ENCODE data around the gene C1orf21. TPM values are rescaled to one million over a fixed set of nuclear protein-coding genes. Genes with fewer than 3 reads are reported as not detected.

Gene C1orf21
- total RNA-seq, 2 experiments from 2014 or later = 8.5 to 9.6 TPM

DNA sequence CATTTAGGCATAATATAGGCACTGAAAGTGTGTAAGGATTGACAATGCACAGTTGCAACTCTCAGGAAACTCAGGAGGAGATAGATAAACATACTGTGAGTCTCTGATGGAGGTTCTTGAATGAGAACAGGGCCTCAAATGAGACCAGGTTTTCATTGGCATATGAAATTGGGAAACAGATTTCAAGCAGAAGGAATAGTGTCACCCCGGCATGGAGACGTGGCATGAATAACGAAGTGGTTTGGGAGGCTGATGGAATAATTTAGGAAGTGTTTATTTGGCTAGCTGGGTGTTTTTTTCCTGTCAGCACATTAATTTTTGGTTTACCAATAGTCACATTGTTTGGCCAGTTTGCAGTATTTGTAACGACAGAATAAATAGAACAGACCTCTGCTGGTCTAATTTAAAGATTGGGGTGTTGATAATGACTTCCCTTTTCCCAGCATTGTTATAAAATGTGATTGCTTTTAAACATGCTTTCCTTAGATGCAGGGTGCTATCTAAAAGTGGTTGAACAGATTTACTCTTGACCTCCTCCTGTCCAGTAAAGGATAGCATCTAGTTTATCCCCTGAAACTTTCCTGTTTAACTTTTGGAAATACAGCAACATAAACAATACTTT lies 132.0 kb downstream of the C1orf21 start:
- H3K27me3 Mint-ChIP-seq = peaks cover 2% of the 10 kb centered on the region
- no peak for DNase-seq
- no peaks in the 10 kb centered on the region for H3K9me3 Mint-ChIP-seq (ENCODE audit: low read depth)
- no peak overlapping the region for H3K4me3 Mint-ChIP-seq
- H3K27ac Mint-ChIP-seq = no peak overlapping the region
- CTCF ChIA-PET = no interaction called here
- H3K36me3 Mint-ChIP-seq = no peaks in the 10 kb centered on the region
- no peaks in the 10 kb centered on the region for H3K4me1 Mint-ChIP-seq
- no peak for ATAC-seq

- CTCF ChIA-PET = no interaction called here
- no peaks in the 10 kb centered on the region for H3K9me3 Mint-ChIP-seq (ENCODE audit: low read depth)
- H3K27ac Mint-ChIP-seq = no peak overlapping the region
- ATAC-seq = no peak
- no peaks in the 10 kb centered on the region for H3K4me1 Mint-ChIP-seq
- H3K27me3 Mint-ChIP-seq = peaks cover 2% of the 10 kb centered on the region
- H3K4me3 Mint-ChIP-seq = no peak overlapping the region
- no peaks in the 10 kb centered on the region for H3K36me3 Mint-ChIP-seq
- no peak for DNase-seq
These were observed 133.5 kb downstream of the C1orf21 start for GRCh38 chr1:184520336-184520735.

- Mint-ChIP-seq H3K27ac (no peak overlapping the region), H3K27me3 (no peaks in the 10 kb centered on the region), H3K36me3 (no peaks in the 10 kb centered on the region), H3K4me3 (no peak overlapping the region), H3K9me3 (ENCODE audit: low read depth) (no peaks in the 10 kb centered on the region), H3K4me1 (no peaks in the 10 kb centered on the region)
- DNase-seq = no peak
- CTCF ChIA-PET = no interaction called here
- ATAC-seq = no peak
These were observed 137.4 kb downstream of the C1orf21 start for GRCh38 chr1:184524248-184524647.

DNA sequence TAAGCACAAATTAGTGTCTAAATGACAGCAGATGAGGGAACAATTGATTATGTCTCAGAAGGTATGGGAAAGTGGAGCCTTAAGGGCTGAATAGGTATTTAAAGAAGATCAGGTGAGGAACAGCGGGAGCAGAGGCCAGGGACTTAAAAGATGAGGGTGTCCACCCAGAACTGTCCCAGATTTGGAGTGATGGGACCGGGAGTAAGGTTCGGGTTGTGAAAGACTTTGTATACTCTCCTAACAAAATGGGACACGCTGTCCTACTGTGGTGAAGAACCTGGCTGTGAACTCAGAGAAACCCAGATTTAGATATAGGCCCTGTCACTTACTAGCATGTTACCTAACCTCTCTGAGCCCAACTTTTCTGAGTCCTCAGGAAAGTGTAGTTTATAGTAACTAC lies 140.6 kb downstream of the C1orf21 start:
- CTCF ChIA-PET = no interaction called here
- Mint-ChIP-seq H3K4me1 (no peaks in the 10 kb centered on the region), H3K36me3 (no peaks in the 10 kb centered on the region), H3K9me3 (ENCODE audit: low read depth) (no peaks in the 10 kb centered on the region), H3K4me3 (no peak overlapping the region), H3K27ac (no peak overlapping the region), H3K27me3 (peaks cover 12% of the 10 kb centered on the region)
- ATAC-seq (no peak), DNase-seq (no peak)

DNA sequence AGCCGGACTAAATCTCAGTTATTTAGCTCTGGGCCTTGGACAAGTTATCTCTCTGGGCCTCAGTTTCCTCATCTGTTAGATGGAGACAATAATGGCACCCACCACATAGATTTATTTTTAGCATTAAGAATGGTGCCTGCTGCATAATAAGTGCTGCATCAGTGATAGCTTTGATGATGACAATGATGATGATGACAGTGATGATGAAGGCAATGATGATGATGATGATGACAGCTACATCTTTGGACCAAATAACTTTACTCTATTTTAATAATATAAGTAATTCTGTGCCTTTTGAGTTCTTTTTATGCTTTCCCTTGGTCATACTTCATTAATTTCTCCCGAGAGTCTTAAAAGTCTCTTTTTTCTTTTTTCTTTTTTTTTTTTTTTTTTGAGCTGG lies 143.4 kb downstream of the C1orf21 start:
- ATAC-seq (no peak), DNase-seq (no peak)
- Mint-ChIP-seq H3K27ac (no peak overlapping the region), H3K9me3 (ENCODE audit: low read depth) (no peaks in the 10 kb centered on the region), H3K4me3 (no peak overlapping the region), H3K4me1 (no peaks in the 10 kb centered on the region), H3K27me3 (peaks cover 12% of the 10 kb centered on the region), H3K36me3 (no peaks in the 10 kb centered on the region)
- CTCF ChIA-PET = interaction anchor here (0.8 kb wide), 1 partner anchor 133 kb away, joined by 3 read pairs; no protein-coding TSS in a partner anchor

GRCh38 chr1:184531296-184531695 lies 144.5 kb downstream of the C1orf21 start:
- H3K4me3 Mint-ChIP-seq = no peak overlapping the region
- no peak overlapping the region for H3K27ac Mint-ChIP-seq
- CTCF ChIA-PET = no interaction called here
- no peaks in the 10 kb centered on the region for H3K9me3 Mint-ChIP-seq (ENCODE audit: low read depth)
- H3K27me3 Mint-ChIP-seq = peaks cover 12% of the 10 kb centered on the region
- H3K36me3 Mint-ChIP-seq = no peaks in the 10 kb centered on the region
- ATAC-seq = no peak
- H3K4me1 Mint-ChIP-seq = no peaks in the 10 kb centered on the region
- no peak for DNase-seq

DNA sequence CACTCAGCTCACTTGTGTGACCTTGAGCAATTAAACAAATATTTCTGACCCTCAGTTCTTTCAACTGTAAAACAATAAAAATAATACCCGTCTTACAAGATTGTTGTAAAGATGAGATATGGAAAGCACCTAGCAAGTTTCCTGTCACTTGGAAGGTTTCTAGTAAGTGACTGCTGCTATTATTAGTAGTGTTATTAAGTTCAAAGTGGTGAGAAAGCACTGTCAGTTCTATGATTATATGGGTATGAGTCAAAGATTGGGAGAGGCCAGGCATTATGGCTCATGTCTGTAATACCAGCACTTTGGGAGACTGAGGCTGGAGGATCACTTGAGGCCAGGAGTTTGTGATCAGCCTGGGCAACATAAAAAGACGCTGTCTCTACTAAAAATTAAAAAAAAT lies 145.4 kb downstream of the C1orf21 start:
- Mint-ChIP-seq H3K9me3 (ENCODE audit: low read depth) (no peaks in the 10 kb centered on the region), H3K36me3 (peaks cover 2% of the 10 kb centered on the region), H3K4me1 (no peaks in the 10 kb centered on the region), H3K27me3 (peaks cover 12% of the 10 kb centered on the region), H3K4me3 (no peak overlapping the region), H3K27ac (no peak overlapping the region)
- DNase-seq (no peak), ATAC-seq (no peak)
- CTCF ChIA-PET = no interaction called here

DNA sequence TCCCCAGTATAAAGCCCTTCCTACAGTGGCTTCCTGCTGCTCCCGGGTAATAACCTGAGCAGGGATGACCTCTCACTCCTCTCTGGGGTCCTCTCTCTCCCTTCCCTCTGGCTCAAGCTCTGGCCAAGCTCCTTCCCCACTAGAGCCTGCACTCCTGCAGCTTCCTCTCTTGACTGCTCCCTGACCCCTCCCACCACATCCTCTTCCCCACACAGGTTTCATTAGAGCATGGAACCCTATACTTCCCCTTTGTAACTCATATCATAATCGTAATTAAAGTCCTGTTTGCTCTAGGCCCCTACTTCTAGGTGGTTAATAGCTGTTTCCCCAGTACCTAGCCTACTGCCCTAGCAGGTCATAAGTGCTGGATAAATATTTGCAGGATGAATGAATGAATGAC lies 146.2 kb downstream of the C1orf21 start:
- H3K4me3 Mint-ChIP-seq = no peak overlapping the region
- H3K27me3 Mint-ChIP-seq = peaks cover 12% of the 10 kb centered on the region
- CTCF ChIA-PET = no interaction called here
- ATAC-seq (no peak), DNase-seq (no peak)
- H3K27ac Mint-ChIP-seq = no peak overlapping the region
- H3K9me3 Mint-ChIP-seq (ENCODE audit: low read depth) = no peaks in the 10 kb centered on the region
- H3K36me3 Mint-ChIP-seq = peaks cover 2% of the 10 kb centered on the region
- H3K4me1 Mint-ChIP-seq = no peaks in the 10 kb centered on the region

- no peaks in the 10 kb centered on the region for H3K4me1 Mint-ChIP-seq
- no peaks in the 10 kb centered on the region for H3K9me3 Mint-ChIP-seq (ENCODE audit: low read depth)
- H3K27ac Mint-ChIP-seq = no peak overlapping the region
- no peak overlapping the region for H3K4me3 Mint-ChIP-seq
- CTCF ChIA-PET = no interaction called here
- ATAC-seq (no peak), DNase-seq (no peak)
- peaks cover 2% of the 10 kb centered on the region for H3K36me3 Mint-ChIP-seq
- peaks cover 12% of the 10 kb centered on the region for H3K27me3 Mint-ChIP-seq
These were observed 147.1 kb downstream of the C1orf21 start for GRCh38 chr1:184533915-184534314.

- Mint-ChIP-seq H3K27me3 (peaks cover 10% of the 10 kb centered on the region), H3K27ac (no peak overlapping the region), H3K9me3 (ENCODE audit: low read depth) (no peaks in the 10 kb centered on the region), H3K36me3 (peaks cover 2% of the 10 kb centered on the region), H3K4me1 (no peaks in the 10 kb centered on the region), H3K4me3 (no peak overlapping the region)
- no peak for ATAC-seq
- CTCF ChIA-PET = no interaction called here
- DNase-seq = no peak
These were observed 147.9 kb downstream of the C1orf21 start for GRCh38 chr1:184534690-184535089.

DNA sequence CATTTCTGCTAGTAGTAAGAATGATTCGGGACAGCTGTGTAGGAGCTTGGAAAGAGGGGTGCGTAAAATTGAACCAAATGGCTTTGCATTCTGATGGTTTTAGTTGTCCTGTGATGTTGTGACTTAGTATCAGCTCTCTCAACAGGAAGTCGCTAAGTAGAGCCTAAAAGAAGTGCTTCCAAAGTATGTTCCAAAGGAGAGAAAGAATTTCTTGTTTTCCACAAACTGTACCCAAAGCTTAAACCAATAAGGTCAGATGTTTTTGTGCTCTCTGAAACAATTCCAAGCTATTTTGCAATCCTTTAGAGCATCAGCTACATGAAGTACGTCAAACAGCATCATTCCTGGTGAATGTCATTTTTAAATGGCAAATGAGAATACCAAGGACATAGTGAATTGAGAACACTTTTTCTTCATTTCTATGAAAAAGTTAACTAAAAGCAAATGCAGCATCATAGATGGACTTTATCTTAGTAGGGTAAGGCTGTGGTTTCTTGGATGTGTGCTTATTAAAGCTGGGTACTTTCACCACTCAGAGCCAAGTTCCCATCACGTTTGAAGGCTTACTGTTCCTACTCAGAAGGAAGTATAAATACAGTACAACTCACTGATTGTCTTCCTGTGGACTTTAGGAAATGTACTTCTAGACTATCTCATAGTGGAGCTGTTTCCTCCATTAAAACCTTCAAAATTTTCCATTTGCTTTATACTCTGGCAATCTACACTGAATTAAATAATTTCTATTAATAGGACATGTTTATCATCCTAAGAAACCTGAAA lies 148.6 kb downstream of the C1orf21 start:
- ATAC-seq (no peak), DNase-seq (no peak)
- CTCF ChIA-PET = no interaction called here

DNA sequence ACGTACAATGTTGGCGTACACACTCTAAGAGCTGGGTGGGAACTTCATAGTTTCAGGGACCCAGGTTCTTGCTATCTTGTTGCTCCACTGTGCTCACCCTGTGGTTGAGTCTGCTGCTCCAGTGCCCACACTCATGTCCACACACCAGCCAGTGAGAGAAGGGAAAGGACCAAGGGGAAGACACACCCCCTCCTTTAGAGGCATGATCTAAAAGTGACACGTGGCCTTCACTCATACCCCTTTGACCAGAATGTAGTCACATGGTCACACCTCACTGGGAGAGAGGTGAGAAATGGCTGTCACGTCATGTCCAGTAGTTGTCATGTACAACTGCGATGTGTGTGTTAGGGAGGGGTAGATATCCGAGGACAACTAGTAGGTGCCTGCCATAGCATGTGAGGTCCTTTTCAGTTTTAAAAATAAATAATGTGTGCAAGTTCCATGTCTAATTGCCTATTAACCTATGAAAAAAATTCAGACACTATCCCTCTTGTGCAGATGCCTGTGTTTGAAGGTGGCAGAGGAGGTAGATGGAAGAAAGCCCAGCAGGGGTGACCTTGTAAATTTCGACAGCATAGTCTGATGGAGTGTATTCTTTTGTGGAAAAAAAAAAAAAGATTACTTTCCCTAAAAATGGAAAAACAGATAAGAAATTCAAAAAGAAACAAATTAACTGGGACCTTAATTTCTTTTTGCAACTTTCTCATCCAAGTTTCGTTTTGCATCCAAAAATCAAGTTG lies 149.6 kb downstream of the C1orf21 start:
- H3K9me3 Mint-ChIP-seq (ENCODE audit: low read depth) = no peaks in the 10 kb centered on the region
- ATAC-seq (no peak), DNase-seq (no peak)
- H3K4me1 Mint-ChIP-seq = no peaks in the 10 kb centered on the region
- H3K27ac Mint-ChIP-seq = no peak overlapping the region
- CTCF ChIA-PET = no interaction called here
- H3K4me3 Mint-ChIP-seq = no peak overlapping the region
- H3K36me3 Mint-ChIP-seq = peaks cover 2% of the 10 kb centered on the region
- H3K27me3 Mint-ChIP-seq = peaks cover 6% of the 10 kb centered on the region

More for the DNA sequence above, 148.6 kb downstream of the C1orf21 start:
- H3K4me1 Mint-ChIP-seq = no peaks in the 10 kb centered on the region
- peaks cover 10% of the 10 kb centered on the region for H3K27me3 Mint-ChIP-seq
- no peak overlapping the region for H3K27ac Mint-ChIP-seq
- no peaks in the 10 kb centered on the region for H3K9me3 Mint-ChIP-seq (ENCODE audit: low read depth)
- H3K36me3 Mint-ChIP-seq = peaks cover 2% of the 10 kb centered on the region
- H3K4me3 Mint-ChIP-seq = no peak overlapping the region

- no peaks in the 10 kb centered on the region for H3K9me3 Mint-ChIP-seq (ENCODE audit: low read depth)
- no peak overlapping the region for H3K27ac Mint-ChIP-seq
- CTCF ChIA-PET = no interaction called here
- H3K4me1 Mint-ChIP-seq = no peaks in the 10 kb centered on the region
- no peak overlapping the region for H3K4me3 Mint-ChIP-seq
- no peaks in the 10 kb centered on the region for H3K27me3 Mint-ChIP-seq
- DNase-seq = no peak
- no peak for ATAC-seq
- peaks cover 2% of the 10 kb centered on the region for H3K36me3 Mint-ChIP-seq
These were observed 152.8 kb downstream of the C1orf21 start for GRCh38 chr1:184539580-184539979.
